ENCODE data around the gene PRKG1.

The PRKG1 gene

DNA sequence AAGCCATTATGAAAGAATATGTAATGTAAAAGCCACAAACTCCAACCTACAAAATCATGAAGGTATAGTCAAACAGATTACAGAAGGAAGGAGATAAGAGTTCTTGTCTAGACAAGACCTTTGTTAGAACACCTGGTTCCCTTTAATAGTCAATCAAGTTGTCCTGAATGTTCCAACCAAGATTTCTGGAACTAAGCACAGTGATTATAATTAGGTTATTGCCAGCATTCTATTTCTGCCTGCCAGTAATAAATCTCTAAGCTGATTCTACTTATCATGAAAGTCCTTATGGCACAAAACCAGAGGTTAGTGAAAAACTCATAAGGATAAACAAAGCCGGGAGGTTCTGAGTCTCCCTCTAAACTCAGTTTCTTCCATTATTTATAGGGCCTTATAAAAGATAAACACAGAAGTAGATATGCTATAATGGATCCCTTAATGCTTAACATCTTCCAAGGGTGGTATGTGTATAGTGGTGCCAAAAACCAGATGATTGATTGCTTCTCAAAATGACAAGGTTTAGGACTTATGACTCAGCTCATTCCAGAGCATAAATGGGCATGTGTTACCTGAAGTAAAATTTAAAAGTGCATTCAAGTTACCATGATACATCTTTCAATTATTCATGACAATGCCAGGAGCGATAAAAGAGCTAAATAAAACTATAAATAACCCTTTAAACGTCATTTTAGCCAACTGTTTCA lies 387.9 kb downstream of the PRKG1 start:
- DNase-seq: no peak

GRCh38 chr10:51468424-51468823 lies 394.1 kb downstream of the PRKG1 start:
- DNase-seq: no peak

GRCh38 chr10:51469686-51470085 lies 395.4 kb downstream of the PRKG1 start:
- no peak for DNase-seq

DNA sequence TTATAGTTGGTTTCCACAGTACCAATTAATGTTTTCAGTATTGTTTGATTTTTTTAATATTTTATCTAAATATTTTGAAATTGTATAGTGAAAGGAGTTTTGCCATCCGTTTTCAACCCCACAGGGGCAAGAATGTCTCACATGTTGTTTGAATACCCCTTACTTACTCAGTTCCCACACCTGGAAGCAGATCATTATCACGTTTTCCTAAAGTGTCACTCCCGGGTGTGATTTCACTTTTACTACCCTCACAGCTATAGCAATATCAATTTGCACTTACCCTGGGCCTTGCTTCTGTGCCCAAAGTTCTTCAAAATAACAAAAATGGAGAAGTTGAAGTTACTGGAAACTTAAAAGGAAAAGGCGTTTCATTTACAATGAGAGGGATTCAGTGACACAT lies 397.0 kb downstream of the PRKG1 start:
- no peak for DNase-seq

DNA sequence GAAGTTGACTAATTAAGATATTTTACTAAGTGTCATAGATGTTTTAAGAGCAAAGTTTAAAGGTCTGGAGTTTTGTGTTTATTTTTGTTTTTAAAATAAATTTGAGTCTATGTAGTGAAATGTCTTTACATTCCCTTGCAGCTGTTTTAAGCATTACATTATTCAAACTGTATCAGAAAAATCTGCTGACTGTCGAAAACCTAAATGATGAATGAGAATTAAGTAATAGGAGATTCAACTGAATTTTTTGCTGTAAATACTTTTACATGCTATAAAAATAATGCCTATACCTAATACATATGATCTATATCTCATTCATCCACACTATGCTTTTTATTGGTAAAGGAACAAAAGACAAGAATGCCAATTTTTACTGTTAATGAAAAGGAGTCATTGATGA lies 397.9 kb downstream of the PRKG1 start:
- DNase-seq: no peak

- DNase-seq: no peak
These were observed 405.4 kb downstream of the PRKG1 start for GRCh38 chr10:51479711-51480110.

DNA sequence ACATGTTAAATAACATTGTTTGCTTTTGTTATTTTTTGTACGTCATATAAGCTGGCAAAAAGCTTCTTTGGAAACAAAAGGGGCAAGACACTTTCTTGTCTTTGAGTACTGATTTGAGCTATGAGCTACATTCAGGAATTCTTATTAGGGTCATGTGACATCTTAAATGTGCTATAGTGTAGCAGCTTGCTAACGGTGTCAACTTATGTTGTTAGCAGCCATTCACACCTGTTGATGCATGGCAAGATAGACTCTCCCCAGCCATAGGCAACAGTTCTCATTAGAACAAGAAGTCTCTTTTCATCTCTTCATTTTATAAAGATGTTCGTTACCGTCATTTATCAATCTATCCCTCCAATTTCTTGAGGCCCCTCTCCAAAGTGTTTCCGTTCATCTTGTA lies 411.4 kb downstream of the PRKG1 start:
- DNase-seq: no peak

DNA sequence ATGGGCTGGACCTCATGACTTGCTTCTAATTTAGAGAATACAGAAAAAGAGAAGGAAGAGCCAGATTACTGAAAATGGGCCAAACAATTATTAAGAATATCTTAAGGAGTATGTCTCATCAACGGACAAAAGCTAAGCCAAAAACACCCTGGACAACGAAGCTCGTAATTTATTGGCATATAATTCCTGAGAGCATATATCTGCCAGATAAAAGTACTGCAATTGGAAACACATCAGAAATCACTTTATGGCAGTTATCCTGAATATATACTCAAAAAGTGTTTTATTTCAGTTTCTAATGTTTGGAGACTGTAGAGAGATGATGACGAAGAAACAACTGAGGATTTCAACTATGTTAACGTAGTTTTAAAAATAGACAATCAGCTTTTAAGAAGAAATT lies 413.3 kb downstream of the PRKG1 start:
- DNase-seq: no peak

- DNase-seq: no peak
These were observed 414.6 kb downstream of the PRKG1 start for GRCh38 chr10:51488766-51489408.

GRCh38 chr10:51498424-51498823 lies 424.1 kb downstream of the PRKG1 start:
- no peak for DNase-seq

DNA sequence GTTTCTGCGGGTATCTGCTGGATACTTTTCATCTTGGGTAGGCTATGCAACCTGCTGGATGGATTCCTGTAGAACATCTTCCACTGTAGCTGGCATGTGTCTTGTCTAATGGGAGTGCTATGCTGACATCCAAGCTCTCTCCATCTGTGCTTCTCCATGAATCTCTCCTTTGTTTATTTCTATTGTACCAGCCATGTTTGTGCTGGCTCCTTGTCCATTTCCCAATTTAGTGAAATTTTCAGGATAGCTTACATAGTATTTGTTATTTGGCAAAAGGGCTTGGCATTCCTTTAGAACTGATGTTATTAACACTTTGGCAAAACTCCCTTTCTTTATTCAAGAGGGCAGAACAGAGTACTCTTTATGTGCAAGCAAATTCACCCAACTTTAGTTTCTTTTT lies 427.1 kb downstream of the PRKG1 start:
- DNase-seq: no peak

- no peak for DNase-seq
These were observed 427.8 kb downstream of the PRKG1 start for GRCh38 chr10:51502124-51502523.

DNA sequence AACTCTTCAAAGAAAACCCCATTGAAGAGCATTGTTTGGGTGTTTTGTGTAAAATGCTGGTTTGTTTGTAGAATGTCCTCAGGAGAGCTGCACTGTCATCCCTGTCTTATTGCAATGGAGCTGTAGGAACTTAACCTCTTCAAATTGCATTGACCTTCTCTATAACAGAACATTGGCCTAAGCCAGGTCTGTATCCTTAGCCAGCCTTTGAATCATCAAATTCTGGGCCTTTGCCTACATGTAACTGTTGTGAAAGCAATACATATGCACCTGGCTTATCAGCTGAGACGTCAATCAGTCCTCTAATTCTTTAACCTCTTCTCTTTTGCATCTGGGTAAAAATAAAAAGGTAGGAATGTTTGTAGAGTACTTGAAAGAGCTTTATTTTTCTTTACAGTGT lies 429.1 kb downstream of the PRKG1 start:
- DNase-seq: no peak

GRCh38 chr10:51507476-51507875 lies 433.2 kb downstream of the PRKG1 start:
- DNase-seq: no peak

- no peak for DNase-seq
These were observed 433.9 kb downstream of the PRKG1 start for GRCh38 chr10:51508156-51508555.

GRCh38 chr10:51510231-51510630 lies 435.9 kb downstream of the PRKG1 start:
- DNase-seq: no peak

- DNase-seq: no peak
These were observed 447.3 kb downstream of the PRKG1 start for GRCh38 chr10:51521605-51522004.

GRCh38 chr10:51522858-51523257 lies 448.6 kb downstream of the PRKG1 start:
- no peak for DNase-seq

DNA sequence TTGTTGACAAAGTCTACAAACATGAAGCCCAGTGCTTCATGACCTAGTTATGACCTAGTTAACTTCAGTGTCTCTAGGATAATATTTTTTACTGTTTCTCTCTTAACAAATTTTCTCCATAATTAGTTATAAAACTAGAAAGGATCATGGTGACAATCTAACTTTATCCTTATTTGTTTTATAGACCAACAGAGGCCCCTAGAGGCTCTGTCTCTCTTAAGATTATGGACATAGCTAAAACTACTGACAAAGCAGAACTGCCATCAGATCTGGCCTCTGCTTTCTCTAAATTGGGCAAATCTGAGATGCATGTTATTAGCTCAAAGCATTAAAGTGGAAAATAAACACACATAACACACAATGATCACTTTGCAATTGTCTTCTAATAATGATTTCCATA lies 449.2 kb downstream of the PRKG1 start:
- DNase-seq: no peak

DNA sequence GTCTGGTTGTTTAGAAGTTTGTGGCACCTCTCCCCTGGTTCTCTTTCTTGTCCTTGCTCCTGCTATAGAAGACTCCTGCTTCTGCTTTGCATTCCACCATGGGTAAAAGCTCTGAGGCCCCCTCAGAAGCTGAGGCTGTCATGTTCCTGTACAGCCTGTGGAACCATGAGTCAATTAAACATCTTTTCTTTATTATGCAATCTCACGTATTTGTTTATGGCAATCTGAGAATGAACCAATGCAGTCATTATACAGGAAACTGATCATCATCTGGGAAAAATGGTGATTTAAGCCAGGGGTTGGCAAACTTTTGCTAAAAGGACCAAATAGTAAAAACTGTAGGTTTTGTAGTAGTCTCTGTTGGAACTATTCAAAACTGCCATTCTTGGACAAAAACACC lies 449.8 kb downstream of the PRKG1 start:
- no peak for DNase-seq

- no peak for DNase-seq
These were observed 453.4 kb downstream of the PRKG1 start for GRCh38 chr10:51527522-51528219.

DNA sequence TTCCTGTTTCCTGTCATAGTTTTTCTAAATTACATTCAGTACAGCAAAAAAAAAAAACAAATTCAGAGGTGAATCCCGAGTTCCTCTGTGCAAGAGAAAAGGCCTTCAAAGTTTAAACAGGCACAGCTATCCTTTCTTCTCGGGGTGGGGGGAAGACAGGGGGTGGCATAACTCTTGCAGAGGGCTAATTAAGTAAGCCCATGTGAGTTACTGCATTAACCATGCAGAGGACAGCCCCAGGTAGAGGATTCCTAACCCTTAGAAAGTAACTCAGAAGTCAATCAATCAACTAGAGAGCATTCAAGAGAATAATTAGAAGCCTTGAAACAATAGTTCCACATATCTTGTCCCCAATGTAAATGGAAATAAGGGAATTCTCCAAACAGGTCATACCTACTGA lies 454.2 kb downstream of the PRKG1 start:
- DNase-seq: no peak

DNA sequence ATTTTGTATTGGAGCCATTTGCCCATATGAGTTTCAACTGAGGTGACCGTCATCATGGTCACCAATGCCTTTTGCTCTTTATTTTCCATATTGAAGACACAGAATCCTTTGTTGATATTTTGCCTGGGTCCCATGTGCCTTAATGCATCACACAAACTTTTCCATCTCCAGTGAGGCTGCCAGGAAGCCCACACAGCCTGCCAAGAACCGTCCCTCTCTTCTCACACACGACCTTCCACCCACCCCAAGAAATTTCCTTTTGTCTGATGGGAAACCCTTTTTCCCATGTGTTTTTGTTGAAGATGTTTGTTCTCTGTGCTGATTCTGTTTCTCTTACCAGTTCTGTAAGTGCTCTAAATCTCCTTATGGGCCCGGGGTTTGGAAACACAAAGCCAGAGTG lies 456.3 kb downstream of the PRKG1 start:
- DNase-seq: no peak

DNA sequence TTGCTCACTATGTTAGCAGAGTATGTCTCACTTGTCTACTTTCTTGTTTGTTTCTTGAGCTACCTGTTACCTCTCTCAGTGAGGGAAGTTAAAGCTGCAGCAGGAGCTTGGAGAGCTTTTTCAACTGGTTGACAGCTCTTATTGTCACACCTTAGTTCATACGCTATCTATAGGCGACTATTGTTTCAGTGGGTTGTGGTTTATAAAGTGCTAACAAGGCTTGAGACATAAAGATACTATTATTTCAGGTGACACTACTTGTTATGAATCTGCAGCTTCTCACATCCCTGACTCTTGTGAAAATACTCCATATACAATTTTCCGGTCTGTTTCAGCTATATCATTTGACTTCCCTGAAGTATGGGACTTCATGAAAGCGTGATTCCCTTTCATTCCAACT lies 457.8 kb downstream of the PRKG1 start:
- DNase-seq: no peak

Measured in activated CD4-positive, alpha-beta T cell treated with anti-CD3 and anti-CD28 coated beads for 1 hour (primary cell).